Measurements from ENCODE around the gene KSR1. TPM values are rescaled to one million over a fixed set of nuclear protein-coding genes. Genes with fewer than 3 reads are reported as not detected.
A peak's percentile ranks its signal among the peaks of the same experiment; 100 is the strongest.

The KSR1 gene
- total RNA-seq, 1 experiment from 2014 or later, result 11.7 TPM

GRCh38 chr17:27531469-27531961, 75.3 kb downstream of the KSR1 start:
- no peak for DNase-seq (ENCODE audit: extremely low read depth, low read depth)

GRCh38 chr17:27532269-27533263, 76.3 kb downstream of the KSR1 start:
- DNase-seq (ENCODE audit: extremely low read depth, low read depth), result peak; percentile 87

- no peak for DNase-seq (ENCODE audit: extremely low read depth, low read depth)
Measured at GRCh38 chr17:27533874-27534815, 77.9 kb downstream of the KSR1 start.

DNA sequence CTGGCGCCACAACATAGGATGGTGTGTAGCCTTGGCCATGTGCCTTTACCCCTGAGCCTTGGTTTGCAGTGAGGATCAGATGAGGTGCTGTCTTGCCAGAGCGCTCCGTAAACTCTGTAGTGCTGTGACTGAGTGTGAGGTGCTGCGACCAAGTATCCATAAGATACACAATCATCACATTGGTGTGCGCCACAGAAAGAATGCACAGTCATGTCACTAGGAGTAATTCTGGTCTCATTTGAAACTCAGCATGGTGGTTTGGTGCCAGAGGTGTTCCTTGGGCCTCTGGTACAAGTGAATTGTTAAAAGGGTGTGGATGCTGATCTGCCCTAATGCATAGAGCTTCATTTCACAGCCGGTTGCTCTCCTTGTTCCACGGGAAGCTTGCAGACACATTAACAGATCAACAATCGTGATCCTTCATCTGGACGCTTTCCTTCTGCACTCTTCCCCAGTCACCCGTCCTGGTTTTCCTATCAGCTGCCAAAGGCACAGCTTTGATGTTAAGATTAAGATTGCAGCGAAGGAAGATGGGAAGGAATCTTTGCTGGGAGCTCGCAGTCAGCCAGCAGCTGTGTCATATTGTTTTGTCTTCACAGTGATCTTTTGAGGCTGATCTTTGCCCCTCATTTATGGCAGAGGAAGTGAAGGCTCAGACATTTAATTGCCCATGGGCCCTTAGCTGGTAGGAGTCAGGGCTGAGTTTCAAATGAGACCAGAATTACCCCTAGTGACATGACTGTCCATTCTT, 79.1 kb downstream of the KSR1 start:
- DNase-seq (ENCODE audit: extremely low read depth, low read depth), result no peak

- DNase-seq (ENCODE audit: extremely low read depth, low read depth), result no peak
Measured at GRCh38 chr17:27535975-27536374, 79.7 kb downstream of the KSR1 start.

- DNase-seq (ENCODE audit: extremely low read depth, low read depth), result no peak
Measured at GRCh38 chr17:27536781-27537180, 80.5 kb downstream of the KSR1 start.

DNA sequence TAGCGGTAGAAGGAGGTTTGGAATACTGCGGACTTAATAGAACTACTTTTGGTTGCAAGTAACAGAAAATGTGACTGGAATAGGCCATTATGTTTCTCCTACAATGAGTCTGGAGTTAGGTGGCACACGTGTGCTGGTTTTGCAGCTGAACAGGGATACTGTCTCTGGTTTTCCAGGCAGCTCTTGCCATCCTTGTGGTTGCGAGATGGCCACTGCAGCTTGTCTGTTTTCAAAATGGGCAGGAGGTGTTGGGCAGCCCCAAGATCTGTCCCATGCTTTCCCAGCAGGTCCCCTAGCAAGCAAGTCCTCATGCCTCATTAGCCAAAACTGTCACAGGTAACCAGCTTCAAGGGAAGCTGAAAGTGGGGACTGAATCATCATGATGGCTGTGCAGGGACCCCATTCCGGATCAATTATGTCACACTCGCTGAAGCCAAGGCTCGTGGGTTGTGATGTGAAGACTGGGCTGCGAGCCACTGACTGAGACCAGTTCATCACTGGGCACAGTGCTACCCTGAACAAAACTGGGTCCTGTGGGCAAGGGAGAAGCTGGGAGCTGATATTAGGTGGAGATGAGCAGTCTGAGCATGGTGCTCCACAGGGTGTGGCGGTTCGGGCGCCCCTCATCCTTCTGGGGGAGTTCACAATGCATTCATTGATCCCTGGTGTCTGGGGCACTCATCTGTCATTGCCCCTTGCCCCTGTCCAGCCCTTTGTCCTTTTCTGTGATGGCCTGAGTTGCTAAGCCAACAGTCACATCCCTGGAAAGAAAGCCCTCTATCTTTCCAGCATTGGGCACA, 82.1 kb downstream of the KSR1 start:
- DNase-seq (ENCODE audit: extremely low read depth, low read depth), result no peak

DNA sequence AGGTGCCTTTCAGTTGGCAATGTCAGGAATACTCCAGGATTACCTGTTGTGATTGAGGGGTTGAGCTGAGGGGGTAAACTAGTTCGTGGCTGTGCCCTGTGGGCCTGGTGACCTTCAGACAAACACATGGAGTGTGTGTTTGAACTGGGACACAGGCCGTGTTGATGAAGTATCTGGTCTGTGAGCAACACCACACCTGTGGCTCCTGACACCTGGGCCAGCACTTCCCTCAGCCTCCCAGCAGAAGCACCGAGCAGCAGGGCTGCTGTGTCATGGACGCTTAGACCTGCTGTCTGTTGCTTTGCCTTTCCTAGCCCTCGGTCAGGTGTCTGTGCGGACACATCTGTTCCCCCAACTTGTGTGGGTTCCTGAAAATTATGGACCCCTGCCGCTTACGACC, 82.9 kb downstream of the KSR1 start:
- no peak for DNase-seq (ENCODE audit: extremely low read depth, low read depth)

GRCh38 chr17:27539794-27540317, 83.6 kb downstream of the KSR1 start:
- DNase-seq (ENCODE audit: extremely low read depth, low read depth), result no peak

DNA sequence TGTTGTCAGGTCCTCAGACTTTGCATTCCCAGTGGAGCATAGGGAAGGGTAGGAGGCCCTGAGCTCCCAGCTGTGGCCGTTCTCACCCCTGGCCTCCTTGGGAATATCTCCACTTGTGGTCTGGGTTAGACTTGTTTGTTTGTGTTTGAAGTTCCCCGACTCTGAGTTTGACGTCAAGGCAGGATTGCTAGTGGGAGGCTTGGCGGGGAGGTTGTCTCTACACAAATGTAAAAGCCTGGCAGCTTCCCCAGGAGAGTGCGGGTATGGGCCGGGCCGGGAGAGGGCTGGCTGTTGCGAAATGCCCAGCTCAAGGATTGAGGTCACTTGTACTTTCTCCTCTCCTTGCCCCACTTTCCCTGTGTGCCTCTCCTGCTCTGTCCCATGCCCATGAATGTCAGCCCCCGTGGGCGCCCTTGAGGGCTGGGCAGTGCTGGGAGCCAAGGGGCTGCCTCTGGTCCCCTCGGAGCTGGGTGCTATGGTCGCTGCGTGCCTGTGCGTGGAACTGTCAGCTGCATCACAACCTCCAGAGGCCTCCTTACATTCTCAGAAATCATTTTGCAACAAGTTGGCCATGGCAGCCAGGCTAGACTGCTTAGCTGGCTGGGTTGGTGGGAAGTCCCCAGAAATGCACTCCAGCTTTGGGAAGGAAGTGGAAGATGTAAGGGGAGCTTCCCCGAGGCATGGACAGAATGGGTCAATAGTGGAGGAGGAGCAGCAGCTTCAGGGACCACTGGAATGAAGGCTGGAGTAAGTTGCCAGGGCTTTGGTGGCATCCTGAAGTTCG, 84.3 kb downstream of the KSR1 start:
- DNase-seq (ENCODE audit: extremely low read depth, low read depth), result peak; percentile 81

DNA sequence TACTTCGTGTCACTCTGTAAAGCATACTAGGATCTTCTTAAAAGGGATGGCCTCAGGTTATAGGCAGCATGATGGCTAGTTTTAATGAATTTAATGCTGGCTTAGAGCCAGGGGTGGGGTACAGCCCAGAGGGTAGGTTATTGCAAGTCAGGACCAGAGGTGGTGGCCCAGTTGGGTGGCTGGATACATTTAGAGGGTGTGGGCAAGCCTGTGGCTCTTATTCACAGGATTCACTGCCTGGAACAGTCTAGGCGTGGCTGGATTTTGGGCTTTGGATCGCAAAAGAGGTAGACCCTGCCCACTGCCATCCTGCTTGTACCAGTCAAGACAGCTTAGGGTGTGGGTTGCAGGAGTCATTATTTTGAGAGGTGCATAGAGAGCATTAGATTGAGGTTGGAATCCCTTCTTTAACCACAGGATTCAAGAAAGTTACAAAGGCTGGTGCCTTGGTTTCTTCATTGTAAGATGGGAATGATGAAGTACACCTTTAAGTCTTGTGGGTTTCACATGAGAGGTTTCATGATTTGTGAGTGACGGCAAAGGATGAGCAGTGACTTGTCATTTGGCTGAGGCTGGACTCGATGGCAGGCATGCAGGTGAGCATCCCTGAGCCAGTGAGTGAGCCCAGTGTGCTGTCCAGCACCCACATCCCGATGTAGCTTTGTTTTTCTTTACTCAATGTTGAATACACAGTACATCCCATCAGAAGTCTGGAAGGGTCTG, 85.2 kb downstream of the KSR1 start:
- no peak for DNase-seq (ENCODE audit: extremely low read depth, low read depth)

GRCh38 chr17:27542841-27543463, 86.7 kb downstream of the KSR1 start:
- DNase-seq (ENCODE audit: extremely low read depth, low read depth), result no peak

DNA sequence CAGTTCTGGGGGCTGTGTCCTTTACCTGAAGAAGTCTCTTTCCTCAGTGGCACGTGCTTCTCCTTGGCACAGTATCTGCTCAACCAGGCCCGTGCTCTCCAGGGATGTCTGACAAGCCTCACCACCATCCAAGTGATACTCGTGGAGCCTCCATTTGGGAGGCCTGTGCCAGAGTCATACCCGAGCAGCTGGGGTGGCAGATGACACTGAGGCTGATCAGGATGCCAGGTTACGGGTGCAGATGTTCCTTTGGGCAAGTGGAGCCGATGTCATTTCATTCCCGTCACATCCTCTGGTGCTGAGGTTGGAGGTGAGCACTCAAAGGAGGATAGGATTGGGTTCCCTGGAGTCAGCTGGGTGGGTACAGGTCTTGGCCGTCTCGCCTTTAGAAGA, 87.2 kb downstream of the KSR1 start:
- no peak for DNase-seq (ENCODE audit: extremely low read depth, low read depth)

DNA sequence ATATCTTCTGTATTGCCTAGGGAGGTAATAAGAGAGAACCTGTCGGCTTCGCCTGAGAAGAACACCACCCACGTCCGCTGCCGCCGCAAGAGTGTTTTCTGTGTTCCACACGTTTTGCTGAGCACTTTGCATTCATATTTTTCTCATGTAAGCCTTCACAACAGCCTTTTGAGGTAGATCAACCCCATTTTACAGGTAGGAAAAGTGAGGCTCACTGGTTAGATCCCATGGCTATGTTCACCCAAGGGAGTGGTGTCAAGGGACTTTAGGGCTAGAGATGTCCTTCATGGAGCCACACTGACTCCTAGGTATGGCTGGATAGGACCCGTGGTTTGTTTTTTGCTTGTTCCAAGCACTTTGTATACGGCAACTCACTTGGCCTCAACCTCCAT, 87.7 kb downstream of the KSR1 start:
- DNase-seq (ENCODE audit: extremely low read depth, low read depth), result no peak

DNA sequence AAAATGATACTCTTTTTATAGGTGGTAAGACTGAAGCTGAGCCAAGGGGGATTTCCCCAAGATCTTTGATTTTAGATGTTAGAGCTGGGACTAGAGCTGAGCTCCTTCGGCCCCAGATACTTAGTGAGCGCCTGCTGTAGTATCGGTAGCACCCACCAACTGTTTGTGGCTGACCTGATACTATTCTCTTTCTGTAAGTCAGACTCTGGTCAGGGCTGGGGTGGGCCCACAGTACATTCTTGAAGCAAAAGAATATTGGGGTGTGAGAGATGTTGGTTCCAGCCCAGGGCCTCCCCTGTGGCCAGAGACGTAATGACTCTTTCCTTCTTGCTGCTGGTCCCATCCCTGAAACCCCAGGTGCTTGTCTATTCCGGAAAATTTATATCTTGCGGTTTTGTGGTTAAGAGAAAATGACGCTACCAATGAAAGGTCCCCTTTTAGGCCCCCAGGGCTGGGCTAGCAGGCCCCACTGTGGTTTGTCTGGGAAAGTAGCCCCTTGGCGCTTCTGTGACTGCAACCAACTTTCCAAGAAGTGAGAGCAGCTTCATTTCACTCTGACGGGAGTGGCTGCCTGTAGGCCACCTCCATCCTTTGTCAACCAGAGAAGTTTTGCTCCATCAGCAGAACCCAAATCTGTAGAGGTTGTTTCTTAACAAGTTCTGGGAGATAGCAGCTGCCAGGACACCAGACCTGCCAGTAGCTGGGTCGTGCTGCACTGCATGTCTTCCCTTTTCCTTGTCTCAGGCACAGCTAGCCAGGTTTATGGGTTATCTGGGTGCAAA, 88.3 kb downstream of the KSR1 start:
- no peak for DNase-seq (ENCODE audit: extremely low read depth, low read depth)

- DNase-seq (ENCODE audit: extremely low read depth, low read depth), result no peak
Measured at GRCh38 chr17:27545562-27546229, 89.4 kb downstream of the KSR1 start.
